Right ventricle myocardium inferior (tissue), 1 donor: ENCODE measurements around the gene SUSD1. TPM values are rescaled to one million over a fixed set of nuclear protein-coding genes. Genes with fewer than 3 reads are reported as not detected.

Experiments
- total RNA-seq: library from RNA; stranded (reverse); fragmentation: NEBNext Ultra II Directional; extraction: Animal tissue kit (Norgen Biotek cat#: 25700); gene quantifications from one replicate; pipeline ENCODE4 v1.2.1, GENCODE V29; 2021
- donor health status: DM: no; HTN: yes; CAD: no; lungs with severe emphysema.

The SUSD1 gene
- total RNA-seq, 1 donor from 2014 or later = 8.1 TPM

Other genes starting within 250 kb of the SUSD1 start
- 21.0 TPM for gene PTBP3, start 158.3 kb upstream of the SUSD1 start, total RNA-seq
- gene HSDL2, start 204.8 kb upstream of the SUSD1 start, total RNA-seq = 270 TPM